Measurements from ENCODE around the gene MED23. TPM values are rescaled to one million over a fixed set of nuclear protein-coding genes. Genes with fewer than 3 reads are reported as not detected.

Gene MED23
- polyA plus RNA-seq, 1 of the 3 experiments (the other 2 are of a cell fraction): 10.1 TPM

DNA sequence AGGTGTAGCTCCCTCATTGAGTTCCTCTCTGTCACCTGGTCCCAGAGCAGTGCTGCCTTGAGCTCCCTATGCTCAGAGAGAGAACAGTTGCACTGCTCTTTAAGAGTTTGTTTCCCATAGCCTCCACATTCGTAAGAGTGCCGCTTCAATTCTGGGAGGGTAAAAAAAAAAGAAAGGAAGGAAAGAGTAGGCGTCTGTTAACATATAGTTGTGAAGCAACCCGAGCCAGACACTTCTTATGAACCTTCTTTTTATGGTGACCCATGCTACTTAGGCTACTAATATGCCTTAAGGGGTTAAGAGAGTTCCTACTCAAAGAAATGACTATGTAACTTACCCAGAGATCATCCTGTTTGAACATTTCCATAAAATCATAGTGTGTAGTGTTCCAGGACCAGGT is 59.3 kb downstream of the MED23 start (continued):
- TF ChIP-seq MEF2A (IDR thresholded peaks at IDR 0.05; ENCODE audit: borderline replicate concordance, low read depth) (no peak), MXI1 (IDR thresholded peaks at IDR 0.05; ENCODE audit: low read depth, low read length) (no peak)
- TF ChIP-seq, protein P1, sequence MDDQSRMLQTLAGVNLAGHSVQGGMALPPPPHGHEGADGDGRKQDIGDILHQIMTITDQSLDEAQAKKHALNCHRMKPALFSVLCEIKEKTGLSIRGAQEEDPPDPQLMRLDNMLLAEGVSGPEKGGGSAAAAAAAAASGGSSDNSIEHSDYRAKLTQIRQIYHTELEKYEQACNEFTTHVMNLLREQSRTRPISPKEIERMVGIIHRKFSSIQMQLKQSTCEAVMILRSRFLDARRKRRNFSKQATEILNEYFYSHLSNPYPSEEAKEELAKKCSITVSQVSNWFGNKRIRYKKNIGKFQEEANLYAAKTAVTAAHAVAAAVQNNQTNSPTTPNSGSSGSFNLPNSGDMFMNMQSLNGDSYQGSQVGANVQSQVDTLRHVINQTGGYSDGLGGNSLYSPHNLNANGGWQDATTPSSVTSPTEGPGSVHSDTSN (IDR thresholded peaks at IDR 0.05): no peak
- TF ChIP-seq, protein P2, sequence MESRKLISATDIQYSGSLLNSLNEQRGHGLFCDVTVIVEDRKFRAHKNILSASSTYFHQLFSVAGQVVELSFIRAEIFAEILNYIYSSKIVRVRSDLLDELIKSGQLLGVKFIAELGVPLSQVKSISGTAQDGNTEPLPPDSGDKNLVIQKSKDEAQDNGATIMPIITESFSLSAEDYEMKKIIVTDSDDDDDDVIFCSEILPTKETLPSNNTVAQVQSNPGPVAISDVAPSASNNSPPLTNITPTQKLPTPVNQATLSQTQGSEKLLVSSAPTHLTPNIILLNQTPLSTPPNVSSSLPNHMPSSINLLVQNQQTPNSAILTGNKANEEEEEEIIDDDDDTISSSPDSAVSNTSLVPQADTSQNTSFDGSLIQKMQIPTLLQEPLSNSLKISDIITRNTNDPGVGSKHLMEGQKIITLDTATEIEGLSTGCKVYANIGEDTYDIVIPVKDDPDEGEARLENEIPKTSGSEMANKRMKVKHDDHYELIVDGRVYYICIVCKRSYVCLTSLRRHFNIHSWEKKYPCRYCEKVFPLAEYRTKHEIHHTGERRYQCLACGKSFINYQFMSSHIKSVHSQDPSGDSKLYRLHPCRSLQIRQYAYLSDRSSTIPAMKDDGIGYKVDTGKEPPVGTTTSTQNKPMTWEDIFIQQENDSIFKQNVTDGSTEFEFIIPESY (IDR thresholded peaks at IDR 0.05; ENCODE audit: borderline replicate concordance, low read depth): no peak

DNA sequence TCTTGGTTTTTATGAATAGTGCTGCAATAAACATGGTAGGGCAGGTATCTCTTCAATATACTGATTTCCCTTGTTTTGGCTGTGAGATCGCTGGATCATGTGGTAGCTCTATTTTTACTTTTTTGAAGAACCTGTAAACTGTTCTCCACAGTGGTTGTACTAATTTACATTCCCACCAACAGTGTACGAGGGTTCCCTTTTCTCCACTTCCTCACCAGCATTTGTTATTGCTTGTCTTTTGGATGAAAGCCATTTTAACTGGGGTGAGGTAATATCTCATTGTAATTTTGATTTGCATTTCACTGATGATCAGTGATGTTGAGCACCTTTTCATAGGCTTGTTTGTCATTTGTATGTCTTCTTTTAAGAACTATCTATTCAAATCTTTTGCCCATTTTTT is 63.0 kb downstream of the MED23 start:
- 28% methylated on average over 2 of the region's 2 CpGs for WGBS (ENCODE audit: low lambda C conversion rate)
- Histone ChIP-seq H3K27me3 (ENCODE audit: insufficient read depth) (no peaks in the 10 kb centered on the region), H2AFZ (ENCODE audit: low read depth) (no peak overlapping the region), H3K4me2 (no peak overlapping the region), H3F3A (replicated peaks; ENCODE audit: insufficient read depth) (no peaks in the 10 kb centered on the region), H3K36me3 (replicated peaks in 1 of 2; ENCODE audit: control insufficient read depth in 1 of 2, insufficient read depth in 2 of 2, low read length in 1 of 2) (no peaks in the 10 kb centered on the region), H3K9me2 (no peaks in the 10 kb centered on the region), H3K9me3 (no peaks in the 10 kb centered on the region), H4K20me1 (ENCODE audit: insufficient read depth) (no peaks in the 10 kb centered on the region), H3K4me3 (ENCODE audit: low read depth in 2 of 2, low read length in 1 of 2) (no peak overlapping the region), H3K4me1 (ENCODE audit: control insufficient read depth in 1 of 2, insufficient read depth in 2 of 2, low read depth in 1 of 2, low read length in 1 of 2) (no peaks in the 10 kb centered on the region), H3K79me2 (ENCODE audit: insufficient read depth) (no peaks in the 10 kb centered on the region), H3K9ac (no peak overlapping the region), H3K27ac (ENCODE audit: low read depth in 2 of 2, low read length in 1 of 2) (no peak overlapping the region)
- DNase-seq: no peak
- ChIA-PET POLR2A (no interaction called here), CTCF (interaction anchor here (1.0 to 1.8 kb wide), 4 partner anchors 20 to 64 kb away, joined by 3 to 5 read pairs (median 4); partner anchors contain the start of gene MED23)
- TF ChIP-seq TCF12 (IDR thresholded peaks at IDR 0.05): no peak
- TF ChIP-seq, protein P2 (IDR thresholded peaks at IDR 0.05; ENCODE audit: borderline replicate concordance, low read depth): no peak
- TF ChIP-seq, protein P3, sequence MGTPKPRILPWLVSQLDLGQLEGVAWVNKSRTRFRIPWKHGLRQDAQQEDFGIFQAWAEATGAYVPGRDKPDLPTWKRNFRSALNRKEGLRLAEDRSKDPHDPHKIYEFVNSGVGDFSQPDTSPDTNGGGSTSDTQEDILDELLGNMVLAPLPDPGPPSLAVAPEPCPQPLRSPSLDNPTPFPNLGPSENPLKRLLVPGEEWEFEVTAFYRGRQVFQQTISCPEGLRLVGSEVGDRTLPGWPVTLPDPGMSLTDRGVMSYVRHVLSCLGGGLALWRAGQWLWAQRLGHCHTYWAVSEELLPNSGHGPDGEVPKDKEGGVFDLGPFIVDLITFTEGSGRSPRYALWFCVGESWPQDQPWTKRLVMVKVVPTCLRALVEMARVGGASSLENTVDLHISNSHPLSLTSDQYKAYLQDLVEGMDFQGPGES (IDR thresholded peaks at IDR 0.05; ENCODE audit: low read depth, low read length): no peak
- no peak for TF ChIP-seq FOSL2 (IDR thresholded peaks at IDR 0.05; ENCODE audit: borderline replicate concordance, low read depth)
- TF ChIP-seq RAD21 (IDR thresholded peaks at IDR 0.05; ENCODE audit: low read length): no peak
- TF ChIP-seq TEAD4 (IDR thresholded peaks at IDR 0.05; ENCODE audit: borderline replicate concordance, insufficient read depth): no peak
- TF ChIP-seq, protein P1 (IDR thresholded peaks at IDR 0.05): no peak
- no peak for TF ChIP-seq REST (IDR thresholded peaks at IDR 0.05; ENCODE audit: low read depth, low read length)
- TF ChIP-seq RXRA (IDR thresholded peaks at IDR 0.05; ENCODE audit: borderline replicate concordance, low read depth): no peak
- TF ChIP-seq NFIC (IDR thresholded peaks at IDR 0.05; ENCODE audit: borderline replicate concordance): no peak
- TF ChIP-seq GABPA (IDR thresholded peaks at IDR 0.05; ENCODE audit: low read depth): no peak
- no peak for TF ChIP-seq POLR2AphosphoS5 (IDR thresholded peaks at IDR 0.05; ENCODE audit: low read depth, low read length)
- no peak for TF ChIP-seq SMC3 (IDR thresholded peaks at IDR 0.05; ENCODE audit: low read depth, low read length)

Measured in SK-N-SH (cell line).